ENCODE data around the gene SLC24A4.

SLC24A4 gene

GRCh38 chr14:92440345-92441003, 117.5 kb downstream of the SLC24A4 start:
- DNase-seq, result no peak

DNA sequence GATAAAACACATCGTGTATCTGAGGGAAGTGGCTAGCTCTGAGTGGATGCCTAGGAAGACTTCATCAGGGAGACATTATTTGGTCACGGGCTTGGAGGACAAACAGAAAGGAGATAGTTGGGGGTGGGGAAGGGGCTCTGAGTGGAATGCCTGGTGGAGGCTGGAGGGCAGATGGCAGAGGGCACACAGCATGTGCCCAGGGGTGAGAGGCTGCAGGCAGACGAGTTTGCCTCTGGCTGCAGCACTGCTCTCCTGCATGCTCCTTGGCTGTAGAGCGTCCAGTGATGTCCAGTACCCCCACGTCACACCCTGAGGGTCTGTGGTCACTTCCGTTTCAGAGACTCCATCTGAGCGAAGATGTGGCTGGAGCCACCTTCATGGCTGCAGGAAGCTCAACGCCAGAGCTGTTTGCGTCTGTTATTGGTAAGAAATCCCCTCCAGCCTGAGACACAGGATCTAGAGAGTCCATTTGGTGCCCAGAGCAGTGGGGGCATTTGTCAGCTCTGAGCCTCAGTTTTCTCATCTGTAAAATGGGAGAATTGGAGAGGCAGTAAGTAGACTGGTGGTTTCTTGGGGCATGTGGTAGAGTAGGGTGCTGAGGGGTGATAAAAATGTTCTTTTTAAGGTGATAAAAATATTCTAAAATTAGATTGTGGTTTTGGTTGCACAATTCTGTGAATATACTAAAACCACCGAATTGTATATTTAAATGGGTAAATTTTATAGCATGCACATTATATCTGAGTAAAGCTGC, 119.0 kb downstream of the SLC24A4 start:
- no peak for DNase-seq

DNA sequence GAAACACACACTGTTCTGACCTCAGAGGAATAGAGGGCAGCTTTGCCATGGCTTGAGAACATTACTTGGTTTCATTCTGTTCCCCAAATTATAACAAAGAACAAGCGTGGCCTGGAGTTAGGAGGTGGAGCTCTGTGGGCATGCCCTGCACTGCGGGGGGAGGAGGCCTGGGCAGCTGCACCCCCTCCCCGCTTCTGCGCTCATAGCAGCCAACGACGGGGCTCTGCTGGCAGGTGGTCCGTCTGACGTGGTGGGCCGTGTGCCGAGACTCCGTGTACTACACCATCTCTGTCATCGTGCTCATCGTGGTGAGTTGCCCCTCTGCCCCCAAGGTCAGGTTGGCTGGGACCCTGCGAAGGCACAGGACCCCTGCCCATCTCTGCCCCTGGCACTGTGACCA, 120.2 kb downstream of the SLC24A4 start:
- DNase-seq, result no peak

GRCh38 chr14:92443741-92444140, 120.8 kb downstream of the SLC24A4 start:
- DNase-seq, result no peak

DNA sequence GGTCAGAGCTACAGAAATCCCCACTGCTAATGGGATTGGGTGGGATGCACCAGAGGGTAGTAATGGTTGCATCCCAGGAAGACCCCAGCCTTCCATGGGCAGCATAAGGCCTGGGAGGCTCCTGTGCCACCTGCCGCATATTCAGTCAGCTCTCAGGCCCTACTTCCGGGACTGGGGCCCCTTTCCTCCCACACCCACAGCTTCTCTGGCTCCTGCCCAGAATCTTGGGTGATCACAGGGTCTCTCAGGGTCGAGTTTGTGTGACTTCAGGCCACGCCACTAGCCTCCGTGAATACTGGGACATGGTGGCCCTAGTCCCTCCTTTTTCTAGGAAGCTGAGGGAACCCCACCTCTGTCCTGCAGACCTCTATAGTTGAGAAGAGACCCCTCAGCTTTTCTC, 123.8 kb downstream of the SLC24A4 start:
- DNase-seq, result no peak

GRCh38 chr14:92447416-92448197, 124.6 kb downstream of the SLC24A4 start:
- no peak for DNase-seq

- no peak for DNase-seq
Observed at GRCh38 chr14:92448786-92449185, 125.8 kb downstream of the SLC24A4 start.

DNA sequence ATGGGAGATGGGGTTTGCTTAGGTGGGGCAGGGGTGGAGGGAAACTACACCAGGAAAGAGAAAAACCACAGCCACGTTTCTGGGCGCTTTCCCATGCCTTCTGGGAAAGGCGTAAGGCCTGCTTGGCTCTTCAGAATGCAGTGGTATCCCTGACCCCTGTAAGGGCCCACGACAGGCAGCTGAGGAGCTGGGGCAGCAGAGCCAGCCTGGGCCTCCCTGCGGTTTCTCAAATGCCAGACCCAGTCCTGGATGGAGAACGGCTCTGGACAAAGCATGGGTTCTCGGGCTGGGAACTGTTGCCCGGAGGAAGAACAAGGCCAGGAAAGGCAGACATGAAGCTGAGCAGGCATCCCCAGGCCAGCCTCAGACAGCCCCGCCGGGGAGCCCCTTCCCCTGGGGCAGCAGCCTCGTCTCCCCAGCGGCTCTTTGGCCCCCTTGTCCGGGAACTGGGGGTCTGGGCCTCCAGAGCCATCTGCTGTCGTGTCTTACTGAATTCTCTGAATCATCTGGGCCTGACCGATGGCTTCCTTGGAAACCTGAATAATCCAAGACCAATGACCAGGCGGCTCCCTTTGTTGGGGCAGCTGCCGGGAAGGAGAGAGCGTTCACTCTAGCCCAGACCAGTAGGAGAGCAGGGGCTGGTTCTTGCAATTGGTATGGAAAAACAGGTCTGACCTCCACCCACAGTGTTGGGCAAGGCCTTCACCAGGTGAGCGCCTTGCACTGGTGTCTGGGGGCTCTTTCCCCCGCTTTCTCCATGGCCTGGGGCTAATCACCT, 126.6 kb downstream of the SLC24A4 start:
- DNase-seq, result no peak

GRCh38 chr14:92450351-92451070, 127.5 kb downstream of the SLC24A4 start:
- peak; percentile 51 to 76 (median 65) for DNase-seq

- no peak for DNase-seq
Observed at GRCh38 chr14:92451245-92451644, 128.3 kb downstream of the SLC24A4 start.

- no peak for DNase-seq
Observed at GRCh38 chr14:92451755-92452154, 128.8 kb downstream of the SLC24A4 start.

DNA sequence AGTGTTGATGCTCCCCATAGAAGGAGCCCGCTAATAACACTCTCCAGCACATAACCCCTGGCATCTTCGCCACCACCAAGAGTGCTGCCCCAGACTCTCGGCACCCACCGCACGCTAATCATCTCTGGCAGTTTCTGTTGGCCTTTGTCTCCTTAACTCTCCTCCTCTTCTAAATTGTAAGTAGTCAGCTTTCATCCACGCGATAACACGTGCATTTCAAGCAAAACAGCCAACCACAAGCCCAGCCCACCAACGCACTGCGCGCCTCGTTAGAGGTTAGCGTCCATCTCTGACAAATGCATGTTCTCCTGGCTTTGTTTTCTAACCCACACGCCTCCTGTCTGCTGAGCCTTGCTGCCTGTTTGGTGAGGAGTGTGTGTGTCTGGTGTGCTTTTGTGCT, 129.5 kb downstream of the SLC24A4 start:
- DNase-seq, result no peak

- no peak for DNase-seq
Observed at GRCh38 chr14:92453691-92454090, 130.7 kb downstream of the SLC24A4 start.

GRCh38 chr14:92455231-92455630, 132.3 kb downstream of the SLC24A4 start:
- no peak for DNase-seq

DNA sequence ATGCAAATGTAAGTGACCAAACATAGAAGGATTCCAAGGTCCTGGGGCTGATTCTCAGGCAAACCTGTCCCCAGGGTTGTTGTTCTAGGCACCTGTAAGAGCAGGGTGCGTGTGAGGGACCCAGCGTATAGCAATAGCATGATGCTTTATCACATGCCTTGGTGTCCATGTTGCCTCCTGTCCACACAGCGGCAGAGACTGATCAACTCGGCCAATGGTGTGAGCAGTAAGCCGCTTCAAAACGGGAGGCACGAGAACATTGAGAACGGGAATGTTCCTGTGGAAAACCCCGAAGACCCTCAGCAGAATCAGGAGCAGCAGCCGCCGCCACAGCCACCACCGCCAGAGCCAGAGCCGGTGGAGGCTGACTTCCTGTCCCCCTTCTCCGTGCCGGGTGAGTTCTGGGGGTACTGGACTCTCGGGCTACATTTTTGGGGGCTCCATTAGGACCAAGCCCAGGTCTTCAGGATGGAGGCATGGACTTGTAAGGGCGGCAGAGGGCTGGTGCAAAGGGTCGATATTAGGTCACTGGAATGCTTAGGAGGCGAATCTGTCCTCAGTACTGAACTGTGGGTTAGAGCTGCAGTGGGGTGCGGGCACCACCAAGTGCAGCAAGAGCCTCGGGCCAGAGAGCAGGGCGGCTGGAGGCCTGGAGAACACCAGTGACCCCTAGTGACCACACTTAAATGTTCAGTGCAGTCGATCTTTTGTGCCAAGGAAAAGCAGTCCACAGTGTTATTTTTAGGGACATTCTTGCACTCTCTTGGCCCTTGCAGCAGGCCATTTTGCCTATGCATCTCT, 133.4 kb downstream of the SLC24A4 start:
- DNase-seq, result peak; percentile 91 to 94 (median 92)

DNA sequence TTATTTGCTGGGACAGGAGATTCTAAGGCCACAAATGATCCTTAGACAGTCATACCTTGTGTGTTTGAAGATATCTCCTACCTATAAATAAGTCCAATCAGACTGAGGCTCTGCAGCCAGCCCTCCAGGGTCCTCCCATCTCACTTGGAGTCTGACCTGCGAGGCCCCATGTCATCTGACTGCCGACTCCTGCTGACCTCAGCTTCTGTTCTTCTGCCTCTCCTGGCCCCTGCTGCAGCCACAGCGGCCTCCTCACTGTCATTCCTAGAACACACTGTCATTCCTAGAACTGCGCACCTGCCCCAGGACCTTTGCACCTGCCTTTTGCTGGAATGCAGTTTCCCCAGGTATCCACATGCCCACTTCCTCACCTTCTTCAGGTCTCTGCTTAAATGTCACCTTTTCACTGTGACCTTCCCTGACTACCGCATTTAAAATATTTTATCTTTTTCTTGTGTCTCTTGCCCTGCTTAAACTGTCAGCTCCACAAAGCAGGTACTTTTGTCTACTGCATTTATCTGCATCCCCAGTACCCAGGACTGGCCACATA, 134.1 kb downstream of the SLC24A4 start:
- DNase-seq, result no peak

GRCh38 chr14:92458136-92459029, 135.4 kb downstream of the SLC24A4 start:
- no peak for DNase-seq

DNA sequence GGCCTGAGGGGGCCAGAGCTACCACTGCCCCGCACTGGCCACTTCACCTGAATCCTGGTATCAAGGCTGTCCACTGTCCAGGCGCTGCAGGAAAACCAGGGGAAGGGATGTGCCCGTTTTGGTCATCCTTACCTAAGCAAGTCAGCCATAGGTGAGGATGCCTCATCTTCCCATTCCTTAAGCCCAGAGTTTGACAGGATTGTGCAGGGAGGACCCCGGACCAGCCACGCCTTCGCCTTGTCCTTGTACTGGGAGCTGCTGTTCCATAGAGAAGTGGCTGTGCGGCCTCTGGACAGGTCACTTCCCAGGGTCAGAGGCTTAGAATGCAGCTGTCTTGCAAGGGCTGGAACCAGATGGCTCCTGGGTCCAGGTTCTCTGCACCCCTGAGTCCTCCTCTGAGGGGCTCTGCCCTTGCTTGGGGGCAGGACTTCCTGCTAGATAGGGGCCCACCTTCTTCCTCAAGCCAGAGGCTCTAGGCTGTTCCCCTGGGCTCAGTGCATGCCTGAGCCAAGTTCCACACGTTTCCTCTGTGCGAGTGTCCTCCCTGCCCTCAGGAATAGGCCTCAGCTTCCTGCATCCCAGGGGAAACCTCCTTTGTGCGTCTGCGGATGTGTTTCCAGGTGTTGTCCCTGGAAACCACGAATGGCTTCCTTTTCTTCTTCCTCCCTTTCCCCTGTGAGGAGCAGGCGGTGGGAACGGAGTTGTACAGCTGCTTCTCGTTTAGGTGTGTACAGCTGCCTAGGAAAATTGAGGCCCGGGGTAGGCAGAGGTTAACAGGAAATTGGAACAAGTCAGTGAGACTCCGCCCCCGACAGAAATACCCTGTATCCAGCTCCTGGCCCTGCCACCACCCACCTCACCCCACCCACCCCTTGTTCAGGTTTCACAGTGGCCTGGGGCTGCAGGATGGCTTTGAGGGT, 136.3 kb downstream of the SLC24A4 start:
- no peak for DNase-seq
